GM19099 (cell line): ENCODE results near the gene LPP.

Source experiments
- POLR2A ChIP-seq: IDR thresholded peaks from 3 replicates; pipeline ENCODE4 v1.6.1; 2011; ENCODE audit warnings: low read depth; ENCODE audit not compliant: insufficient read length; ENCODE audit errors: extremely low read depth

The LPP gene

DNA sequence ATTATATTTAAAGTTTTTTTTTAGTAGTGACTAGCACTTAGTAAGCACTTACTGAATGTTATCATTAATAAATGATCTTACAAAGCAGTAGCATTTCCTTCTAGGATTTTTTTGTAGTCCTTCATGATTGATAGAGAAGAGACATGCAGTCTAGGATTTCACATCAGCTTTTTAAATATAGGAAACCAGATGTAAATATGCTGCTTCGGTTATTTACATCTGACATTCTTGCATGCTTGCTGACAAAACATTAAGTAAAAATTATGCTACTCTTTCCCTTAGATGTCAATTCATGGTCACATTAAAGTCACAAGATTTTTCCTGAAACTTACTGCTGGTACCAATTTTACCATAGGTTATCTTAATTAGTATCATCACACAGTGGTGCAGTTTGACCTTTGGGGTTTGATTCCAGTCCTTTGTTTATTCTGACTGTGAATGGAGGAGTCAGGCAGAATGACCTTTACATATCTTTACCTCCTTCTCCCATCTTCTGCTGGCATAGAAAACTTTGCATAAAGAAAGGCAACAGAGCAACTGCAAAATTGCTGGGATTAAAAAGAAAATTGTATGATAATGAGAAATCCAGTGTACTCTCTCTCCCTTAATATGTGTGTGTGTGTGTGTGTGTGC, 286.5 kb downstream of the LPP start:
- no peak for TF ChIP-seq POLR2A

- no peak for TF ChIP-seq POLR2A
Observed at GRCh38 chr3:188442430-188442829, 288.5 kb downstream of the LPP start.

- TF ChIP-seq POLR2A: no peak
Observed at GRCh38 chr3:188446014-188446413, 292.1 kb downstream of the LPP start.

- TF ChIP-seq POLR2A: no peak
Observed at GRCh38 chr3:188446766-188447165, 292.8 kb downstream of the LPP start.

DNA sequence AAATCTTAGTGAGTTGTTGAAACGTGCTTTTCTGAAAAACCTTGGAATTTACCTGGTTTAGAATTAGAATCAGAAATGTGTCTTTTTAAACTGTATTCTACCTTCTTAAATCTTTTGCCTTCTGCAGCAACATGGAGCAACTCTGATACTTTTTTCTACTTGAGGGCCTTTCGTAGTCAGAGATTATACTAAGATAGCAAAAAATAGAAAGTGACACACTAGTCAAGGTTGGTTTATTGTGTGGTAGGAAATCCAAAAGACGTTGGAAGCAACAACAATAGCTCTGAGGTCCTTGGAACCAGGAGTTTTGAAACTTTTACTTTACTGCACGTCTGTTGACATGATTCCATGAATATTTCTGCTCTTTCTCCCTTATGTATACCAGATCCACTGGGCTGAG, 294.9 kb downstream of the LPP start:
- no peak for TF ChIP-seq POLR2A

- no peak for TF ChIP-seq POLR2A
Observed at GRCh38 chr3:188449421-188449820, 295.5 kb downstream of the LPP start.

DNA sequence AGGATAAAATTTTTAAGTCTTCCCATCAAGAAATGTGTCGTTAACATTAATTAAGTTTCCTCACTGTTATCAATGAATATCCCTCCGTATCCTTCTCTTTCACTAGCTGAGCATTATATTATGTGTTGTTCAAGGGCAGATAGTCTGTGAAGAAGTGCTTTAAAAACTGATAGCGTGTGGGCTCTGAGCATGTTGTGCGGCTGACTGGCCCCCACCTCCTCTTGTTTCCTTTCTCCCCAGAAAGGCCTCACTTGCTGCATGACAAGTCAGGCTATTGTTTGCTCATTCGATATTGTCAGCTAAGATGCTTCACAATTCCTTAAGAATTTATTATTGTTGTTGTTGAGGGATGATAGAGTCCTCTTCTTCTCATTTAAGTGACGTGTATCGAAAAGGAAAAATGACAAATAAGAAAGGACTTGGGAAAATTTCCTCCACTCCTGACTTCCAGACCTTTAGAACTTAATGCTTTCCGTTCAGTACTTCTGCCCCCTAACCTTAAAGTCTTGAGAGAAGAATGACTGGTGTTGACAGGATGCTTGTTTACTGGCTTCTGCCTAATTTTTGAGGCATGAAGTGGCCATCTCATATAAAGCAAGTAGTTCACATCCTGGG, 298.3 kb downstream of the LPP start:
- TF ChIP-seq POLR2A: no peak

GRCh38 chr3:188453431-188454384, 299.8 kb downstream of the LPP start:
- TF ChIP-seq POLR2A: no peak

DNA sequence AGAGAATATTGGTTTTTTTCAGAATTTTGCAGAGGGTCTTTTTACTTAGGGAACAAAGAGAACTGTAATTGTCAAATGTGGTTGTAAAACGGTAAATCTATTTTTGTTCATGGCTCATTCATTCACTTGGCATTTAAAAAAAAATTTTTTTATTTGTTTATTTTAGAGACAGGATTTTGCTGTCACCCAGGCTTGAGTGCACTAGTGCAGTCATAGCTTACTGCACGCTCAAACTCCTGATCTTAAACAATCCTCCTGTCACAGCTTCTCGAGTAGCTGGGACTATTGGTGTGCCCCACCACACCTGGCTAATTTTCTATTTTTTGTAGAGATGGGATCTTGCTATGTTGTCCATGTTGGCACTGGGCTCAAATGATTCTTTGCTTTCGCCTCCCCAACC, 301.8 kb downstream of the LPP start:
- TF ChIP-seq POLR2A: no peak

DNA sequence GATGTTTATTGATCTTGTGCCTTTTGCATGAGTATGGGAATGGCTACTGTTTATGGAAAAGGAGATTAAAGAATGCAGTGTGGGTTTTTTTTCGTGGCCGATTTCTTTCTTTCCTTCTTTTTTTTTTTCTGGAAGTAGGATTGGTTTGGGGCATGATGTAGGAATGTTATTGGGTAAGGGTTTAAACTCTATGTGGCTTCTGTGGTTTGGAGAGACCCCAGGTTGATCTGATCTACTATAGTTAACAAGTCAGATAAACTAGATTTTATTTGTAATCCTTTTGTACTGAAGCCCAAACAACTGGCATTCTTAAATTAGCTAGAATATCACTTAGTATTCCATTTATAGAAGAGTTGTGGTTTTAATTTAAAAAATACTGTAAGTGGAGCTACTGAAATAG, 304.8 kb downstream of the LPP start:
- TF ChIP-seq POLR2A: no peak

GRCh38 chr3:188465311-188465710, 311.4 kb downstream of the LPP start:
- no peak for TF ChIP-seq POLR2A

DNA sequence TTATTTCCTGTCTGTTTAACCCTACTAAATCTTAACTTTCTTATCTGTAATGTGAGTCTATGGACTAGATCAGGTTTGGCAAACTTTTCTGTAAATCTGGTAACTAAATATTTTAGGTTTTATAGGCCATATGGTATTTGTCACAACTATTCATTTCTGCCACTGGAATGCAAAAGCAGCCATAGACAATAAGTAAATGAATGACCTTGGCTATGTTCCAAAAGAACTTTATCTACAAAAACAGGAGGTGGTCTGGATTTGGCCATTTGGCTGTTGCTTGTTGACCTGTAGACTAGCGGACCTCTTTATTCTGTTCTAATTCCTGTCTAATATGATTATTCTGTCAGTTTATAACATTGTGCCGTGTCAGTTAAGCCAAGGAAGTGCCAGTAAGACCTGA, 314.2 kb downstream of the LPP start:
- TF ChIP-seq POLR2A: no peak

- no peak for TF ChIP-seq POLR2A
Observed at GRCh38 chr3:188468662-188469061, 314.7 kb downstream of the LPP start.

DNA sequence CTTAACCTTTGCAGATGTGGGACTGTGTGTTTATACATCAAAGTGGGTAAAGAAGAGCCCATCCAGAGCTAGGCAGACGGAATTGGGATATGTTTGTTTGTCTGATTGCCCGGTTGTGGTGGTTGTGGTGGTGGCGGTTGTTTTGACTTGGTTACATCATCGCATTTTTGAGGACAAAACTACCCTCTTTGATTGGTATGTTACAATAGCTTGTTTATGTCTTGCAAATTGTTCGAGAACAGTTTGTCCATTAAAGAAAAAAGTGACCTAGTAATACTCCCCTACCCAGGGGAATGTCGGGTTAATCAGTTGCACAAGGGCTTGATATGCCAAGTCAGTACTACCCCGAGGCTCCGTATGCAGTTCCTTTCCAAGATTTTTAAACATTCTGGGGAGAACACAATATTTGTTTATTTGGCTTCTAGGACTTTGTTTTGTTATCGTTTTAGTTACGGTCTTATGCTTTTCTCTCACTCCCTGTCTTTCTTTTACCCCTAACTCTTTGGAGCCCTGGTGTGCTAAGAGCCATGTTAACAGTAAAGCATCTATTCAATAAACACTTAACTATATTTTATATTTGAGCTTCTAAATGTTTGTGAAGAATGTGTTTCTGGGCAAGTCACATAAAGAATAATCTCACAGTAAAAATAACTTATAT, 315.4 kb downstream of the LPP start:
- TF ChIP-seq POLR2A: no peak

DNA sequence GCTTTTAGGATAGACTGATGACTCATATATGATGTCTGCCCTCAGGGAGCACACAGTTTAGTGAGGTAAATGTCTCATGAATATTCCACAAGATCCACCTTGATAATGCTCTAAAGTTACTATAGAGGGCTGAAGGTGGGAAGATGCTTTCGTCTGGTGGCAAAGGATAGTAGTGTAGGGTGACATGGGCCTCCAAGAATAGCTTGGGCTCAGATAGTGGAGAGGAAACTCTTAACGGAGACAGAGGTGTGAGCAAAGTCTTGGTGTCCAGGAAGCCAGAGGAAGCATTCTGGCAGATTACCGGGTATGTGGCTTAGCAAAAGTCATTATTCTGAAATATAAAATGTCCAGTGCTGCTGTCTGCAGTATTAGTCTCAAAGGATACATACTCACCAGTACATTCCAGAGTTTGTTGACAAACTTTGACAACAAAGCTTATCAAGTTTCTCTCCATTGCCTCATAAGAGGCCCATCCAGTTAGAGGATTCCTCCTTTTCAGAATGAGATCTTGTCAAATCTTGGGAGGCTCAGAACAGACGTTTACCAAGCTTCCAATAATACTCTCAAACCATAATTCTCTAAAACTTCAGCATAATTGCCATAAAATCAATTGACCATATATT, 316.7 kb downstream of the LPP start:
- TF ChIP-seq POLR2A: no peak
